B cell (primary cell): ENCODE results near the gene GPRC5D. TPM values are rescaled to one million over a fixed set of nuclear protein-coding genes. Genes with fewer than 3 reads are reported as not detected.

ENCODE experiments used
- ATAC-seq: fragments of 200-7000 bp; cut with Tn5 transposase; one replicate; pipeline ENCODE4 v1.10.0; 2021; ENCODE audit warnings: low read depth, mild to moderate bottlenecking, moderate number of reproducible peaks, moderate library complexity
- CTCF ChIA-PET: fragments of 350-600 bp; sonication (Branson Sonifier 250); formaldehyde crosslinking; loops from one replicate; lab custom pipeline; 2021; ENCODE audit warnings: antibody characterized with exemption, inconsistent platforms; lab: Charles Lee
- POLR2A ChIA-PET: fragments of 350-600 bp; sonication (Branson Sonifier 250); formaldehyde crosslinking; loops from one replicate; lab custom pipeline; 2021; ENCODE audit warnings: antibody characterized with exemption; lab: Charles Lee
- DNase-seq: peaks from one replicate; pipeline ENCODE4 v3.0.0; 2013
- H2AFZ ChIP-seq: 2 replicates; pipeline ENCODE4 v1.6.1; 2012; ENCODE audit warnings: mild to moderate bottlenecking, low read depth, low read length; ENCODE audit not compliant: insufficient read depth, poor library complexity, severe bottlenecking
- H3K27ac ChIP-seq, 2 donors: 1 replicate in 1 of 2; 2 replicates in 1 of 2; pipeline ENCODE4 v1.5.1; 2012 to 2013; ENCODE audit warnings: low read length in 2 of 2, mild to moderate bottlenecking in 2 of 2, moderate library complexity in 1 of 2
- H3K27me3 ChIP-seq, 4 experiments: fragments of 200-600 bp in 1 of 4; sonication (generic) in 1 of 4; replicated peaks in 1 of 4; 1 replicate in 2 of 4; 2 replicates in 2 of 4; pipeline versions ENCODE4 v1.6.1 to v1.7.0; 2013 to 2016; ENCODE audit warnings: low read length in 3 of 4, mild to moderate bottlenecking in 2 of 4, mixed read lengths in 1 of 4, moderate library complexity in 1 of 4; ENCODE audit not compliant: insufficient read depth in 4 of 4, control insufficient read depth in 3 of 4; ENCODE audit errors: control extremely low read depth in 1 of 4
- H3K36me3 ChIP-seq, 2 experiments: replicated peaks in 1 of 2; 1 replicate in 1 of 2; 2 replicates in 1 of 2; pipeline versions ENCODE4 v1.6.1 to v1.7.1; 2013; ENCODE audit warnings: low read length in 1 of 2; ENCODE audit not compliant: insufficient read depth in 2 of 2, control insufficient read depth in 1 of 2; ENCODE audit errors: control extremely low read depth in 1 of 2, extremely low read depth in 1 of 2
- H3K4me1 ChIP-seq, 2 donors: fragments of 200-600 bp in 1 of 2; sonication (generic) in 1 of 2; 1 replicate in 1 of 2; 2 replicates in 1 of 2; pipeline versions ENCODE4 v1.5.1 to v1.6.1; 2013 to 2017; ENCODE audit warnings: low read length in 2 of 2; ENCODE audit not compliant: control insufficient read depth in 2 of 2, insufficient read depth in 2 of 2
- H3K4me2 ChIP-seq: replicated peaks from 2 replicates; pipeline ENCODE3; 2012; ENCODE audit warnings: mild to moderate bottlenecking, low read depth, low read length; ENCODE audit not compliant: poor library complexity, severe bottlenecking
- H3K4me3 ChIP-seq, 5 experiments: fragments of 200-600 bp in 1 of 5; sonication (generic) in 1 of 5; 1 replicate in 3 of 5; 2 replicates in 2 of 5; pipeline versions ENCODE4 v1.5.1 to v1.7.0; 2011 to 2016; ENCODE audit warnings: low read length in 4 of 5, mild to moderate bottlenecking in 4 of 5, low read depth in 2 of 5, control low read depth in 1 of 5, moderate library complexity in 1 of 5; ENCODE audit not compliant: insufficient read depth in 1 of 5; ENCODE audit errors: control extremely low read depth in 1 of 5, extremely low read depth in 1 of 5
- H3K79me2 ChIP-seq: fragments of 200-600 bp; sonication (generic); one replicate; pipeline ENCODE4 v1.6.0; 2016; ENCODE audit warnings: low read length; ENCODE audit not compliant: control insufficient read depth, insufficient read depth
- H3K9ac ChIP-seq: fragments of 200-600 bp; sonication (generic); 2 replicates; pipeline ENCODE4 v1.6.1; 2017; ENCODE audit warnings: mild to moderate bottlenecking, low read length, moderate library complexity
- H3K9me3 ChIP-seq, 3 donors: one replicate each; pipeline versions ENCODE4 v1.6.1 to v1.7.1; 2013; ENCODE audit warnings: low read length in 2 of 3; ENCODE audit not compliant: control insufficient read depth in 2 of 3, insufficient read depth in 1 of 3; ENCODE audit errors: control extremely low read depth in 1 of 3
- H4K20me1 ChIP-seq: 2 replicates; pipeline ENCODE4 v1.6.0; 2012; ENCODE audit warnings: mild to moderate bottlenecking, low read length; ENCODE audit not compliant: insufficient read depth, control insufficient read depth, poor library complexity, severe bottlenecking
- H3K27ac Mint-ChIP-seq: one replicate; pipeline ENCODE4 v1.8.0; 2021; ENCODE audit warnings: mixed read lengths
- H3K27me3 Mint-ChIP-seq: one replicate; pipeline ENCODE4 v1.8.0; 2021; ENCODE audit warnings: mixed read lengths
- H3K4me1 Mint-ChIP-seq: one replicate; pipeline ENCODE4 v1.8.0; 2021; ENCODE audit warnings: mixed read lengths
- H3K4me3 Mint-ChIP-seq: one replicate; pipeline ENCODE4 v1.8.0; 2021; ENCODE audit warnings: mixed read lengths
- H3K9me3 Mint-ChIP-seq: one replicate; pipeline ENCODE4 v1.8.0; 2022; ENCODE audit warnings: mixed read lengths; ENCODE audit not compliant: insufficient read depth
- CTCF ChIP-seq: fragments of 200-600 bp; IDR thresholded peaks from one replicate; pipeline ENCODE4 v1.8.0; 2022; ENCODE audit warnings: antibody characterized with exemption, mild to moderate bottlenecking
- EZH2 ChIP-seq: IDR thresholded peaks from 2 replicates; pipeline ENCODE4 v1.6.1; 2012; ENCODE audit warnings: borderline replicate concordance, low read depth, mild to moderate bottlenecking, moderate library complexity, low read length; ENCODE audit not compliant: insufficient read depth, poor library complexity, severe bottlenecking
- WGBS: methylation state at CpG from one replicate; pipeline ENCODE4 v1.1.5; 2013; ENCODE audit warnings: missing lambda C conversion rate; ENCODE audit not compliant: insufficient coverage; 5-methylcytosine and 5-hydroxymethylcytosine counted together
- intact Hi-C: fragments of 100-400 bp; cut with micrococcal nuclease; formaldehyde crosslinking; loops from one replicate; pipeline ENCODE4 v1.10.0; 2022
- polyA plus RNA-seq: library from polyadenylated mRNA; depleted of rRNA; stranded (reverse); fragments of >200 nt; gene quantifications from 2 replicates; pipeline ENCODE4 v1.2.3, GENCODE V29; 2012
- total RNA-seq, 2 donors: library from RNA; stranded (reverse); fragments of 120-200 nt in 1 of 2; gene quantifications; 1 replicate in 1 of 2; 2 replicates in 1 of 2; pipeline versions ENCODE4 v1.2.3 to v1.2.4, GENCODE V29; 2013 to 2022

The GPRC5D gene
- total and polyA plus RNA-seq, 2 donors (not counting 1 experiment from before 2014, with no cell fraction given) = 0.47 to 7.7 TPM

- no peaks in the 10 kb centered on the region for H3K9me3 ChIP-seq
- no peaks in the 10 kb centered on the region for H4K20me1 ChIP-seq
- no peak overlapping the region for H3K27ac ChIP-seq
- ChIA-PET POLR2A (no interaction called here), CTCF (interaction anchor here (0.6 kb wide), 1 partner anchor 1386 kb away, joined by 3 read pairs; no protein-coding TSS in a partner anchor)
- Mint-ChIP-seq H3K27ac (no peak overlapping the region), H3K27me3 (peaks cover 15% of the 10 kb centered on the region), H3K4me1 (no peaks in the 10 kb centered on the region), H3K9me3 (no peaks in the 10 kb centered on the region), H3K4me3 (no peak overlapping the region)
- intact Hi-C loops = no loop called here
- ATAC-seq = no peak
- no peak overlapping the region for H3K4me3 ChIP-seq
- no peak for DNase-seq
- no peaks in the 10 kb centered on the region for H3K27me3 ChIP-seq
- H3K79me2 ChIP-seq = no peaks in the 10 kb centered on the region
- no peaks in the 10 kb centered on the region for H3K4me1 ChIP-seq
- no peaks in the 10 kb centered on the region for H3K36me3 ChIP-seq
- no peak overlapping the region for H2AFZ ChIP-seq
- no peak overlapping the region for H3K9ac ChIP-seq
- WGBS = 93% methylated on average over 6 of the region's 6 CpGs
- H3K4me2 ChIP-seq = no peak overlapping the region
- TF ChIP-seq EZH2 (no peak), CTCF (no peak)
These were observed 3.1 kb upstream of the GPRC5D start for GRCh38 chr12:12954878-12955625.

GRCh38 chr12:12954356-12954755 is 2.4 kb upstream of the GPRC5D start:
- Histone ChIP-seq H3K36me3 (no peaks in the 10 kb centered on the region), H3K4me3 (no peak overlapping the region), H3K4me2 (no peak overlapping the region), H3K27ac (no peak overlapping the region), H3K9ac (no peak overlapping the region), H3K79me2 (no peaks in the 10 kb centered on the region), H2AFZ (no peak overlapping the region), H4K20me1 (no peaks in the 10 kb centered on the region), H3K4me1 (no peaks in the 10 kb centered on the region), H3K27me3 (no peaks in the 10 kb centered on the region), H3K9me3 (no peaks in the 10 kb centered on the region)
- no peaks in the 10 kb centered on the region for H3K4me1 Mint-ChIP-seq
- 84% methylated on average over 3 of the region's 4 CpGs for WGBS
- H3K4me3 Mint-ChIP-seq = no peak overlapping the region
- ATAC-seq = no peak
- ChIA-PET CTCF (no interaction called here), POLR2A (no interaction called here)
- no peak overlapping the region for H3K27ac Mint-ChIP-seq
- TF ChIP-seq EZH2 (no peak), CTCF (no peak)
- no peak for DNase-seq
- no peaks in the 10 kb centered on the region for H3K9me3 Mint-ChIP-seq
- intact Hi-C loops = no loop called here
- peaks cover 19% of the 10 kb centered on the region for H3K27me3 Mint-ChIP-seq
